ENCODE results near the gene CLEC11A.
"Not testable (repeated sequence)": the region's sequence is repeated elsewhere in the genome, so short reads cannot be mapped to it uniquely, and the experiment has no call there.

CLEC11A gene

DNA sequence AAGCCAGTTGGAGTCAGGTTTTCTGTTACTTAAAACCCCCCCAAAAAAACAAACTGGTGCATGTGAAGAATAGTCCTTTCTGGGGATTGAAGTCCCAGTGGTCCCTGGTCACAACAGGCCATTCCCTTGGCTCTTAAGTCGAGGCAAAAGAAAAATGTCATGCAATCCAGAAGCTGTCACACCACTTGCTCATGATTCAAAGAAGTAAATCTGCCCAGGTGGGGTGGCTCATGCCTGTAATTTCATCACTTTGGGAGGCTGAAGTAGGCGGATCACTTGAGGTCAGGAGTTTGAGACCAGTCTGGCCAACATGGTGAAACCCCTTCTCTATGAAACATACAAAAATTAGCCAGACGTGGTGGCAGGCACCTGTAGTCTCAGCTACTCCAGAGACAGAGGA, 38.3 kb downstream of the CLEC11A start:
- not testable (repeated sequence) for DNase-seq

DNA sequence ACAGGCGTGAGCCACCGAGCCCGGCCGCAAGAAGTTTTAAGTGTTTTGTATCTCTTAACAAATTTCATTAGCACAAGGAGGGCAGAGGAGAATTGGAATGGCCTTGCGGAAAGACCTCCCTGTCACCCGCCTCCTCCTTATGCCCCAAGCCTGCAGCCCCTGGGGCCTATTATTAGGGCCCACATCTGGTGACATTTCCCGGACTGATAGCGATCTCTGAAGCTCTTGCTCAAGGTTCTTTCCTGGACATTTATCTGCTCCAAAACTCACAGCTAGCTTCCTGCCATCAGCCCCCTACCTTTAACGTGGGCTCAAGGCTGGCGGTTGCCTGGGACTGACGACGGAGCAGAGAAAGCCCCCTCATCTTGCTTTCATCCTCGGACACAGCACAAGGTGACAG, 40.4 kb downstream of the CLEC11A start:
- not testable (repeated sequence) for DNase-seq

- no peak for DNase-seq
Observed at GRCh38 chr19:50764409-50764808, 41.2 kb downstream of the CLEC11A start.

GRCh38 chr19:50766746-50767145, 43.6 kb downstream of the CLEC11A start:
- DNase-seq: not testable (repeated sequence)

- not testable (repeated sequence) for DNase-seq
Observed at GRCh38 chr19:50767263-50767662, 44.1 kb downstream of the CLEC11A start.

- DNase-seq: no peak
Observed at GRCh38 chr19:50768277-50768676, 45.1 kb downstream of the CLEC11A start.

- not testable (repeated sequence) for DNase-seq
Observed at GRCh38 chr19:50770164-50770563, 47.0 kb downstream of the CLEC11A start, which contains the start of gene GPR32. Gene GPR32 (plus strand): TSS chr19:50770464. CDS start chr19:50770601, 137 bp downstream.

- DNase-seq: no peak
Observed at GRCh38 chr19:50770888-50771287, 47.7 kb downstream of the CLEC11A start.

DNA sequence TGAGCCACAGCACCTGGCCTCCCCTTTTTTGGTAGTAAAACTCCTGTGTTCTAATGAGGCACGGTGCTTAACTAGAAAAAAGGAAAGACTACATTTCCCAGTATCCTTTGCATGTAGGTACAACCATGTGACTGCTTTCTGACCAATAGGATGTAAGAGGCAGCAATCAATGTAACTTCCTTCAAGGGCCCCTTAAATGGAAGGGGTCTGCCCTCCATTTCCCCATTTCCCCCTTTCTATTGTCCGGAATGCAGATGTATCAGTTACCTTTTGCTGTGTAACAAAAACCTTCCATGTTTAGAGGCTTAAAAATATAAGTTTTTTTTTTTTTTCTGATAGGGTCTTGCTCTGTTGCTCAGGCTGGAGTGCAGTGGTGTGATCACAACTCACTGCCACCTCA, 49.3 kb downstream of the CLEC11A start:
- DNase-seq: no peak

- DNase-seq: not testable (repeated sequence)
Observed at GRCh38 chr19:50772912-50773311, 49.7 kb downstream of the CLEC11A start.

GRCh38 chr19:50773454-50773853, 50.3 kb downstream of the CLEC11A start:
- DNase-seq: not testable (repeated sequence)

Measured in NCI-H510A (cell line).